Measurements from ENCODE around the gene NSUN7.

- TF ChIP-seq CTCF (IDR thresholded peaks at IDR 0.05) (no peak), POLR2A (IDR thresholded peaks at IDR 0.05) (no peak)
Measured at GRCh38 chr4:40828661-40829060, 78.9 kb downstream of the NSUN7 start.

Measured in testis (tissue), 2 donors.